ENCODE measurements around the gene INTS15.

The INTS15 gene

GRCh38 chr7:6652446-6653011 is 62.7 kb downstream of the INTS15 start:
- H3K27ac ChIP-seq (ENCODE audit: low read depth, low read length): no peak overlapping the region
- no peak overlapping the region for H2AFZ ChIP-seq (ENCODE audit: low read length, unreplicated experiment)
- no peaks in the 10 kb centered on the region for H3K27me3 ChIP-seq (ENCODE audit: insufficient read depth, low read length)
- no peaks in the 10 kb centered on the region for H3K79me2 ChIP-seq (ENCODE audit: control insufficient read depth, insufficient read depth, low read length, unreplicated experiment)
- peaks cover 35% of the 10 kb centered on the region; the same call in 1 of the 2 replicates for H3K36me3 ChIP-seq (ENCODE audit: insufficient read depth, low read length)
- no peaks in the 10 kb centered on the region for H3K4me1 ChIP-seq (ENCODE audit: control insufficient read depth, insufficient read depth, low read length, unreplicated experiment)
- no peak overlapping the region for H3K4me3 ChIP-seq (ENCODE audit: low read depth, low read length)

GRCh38 chr7:6653071-6654003 is 63.5 kb downstream of the INTS15 start:
- Histone ChIP-seq H3K27me3 (ENCODE audit: insufficient read depth, low read length) (no peaks in the 10 kb centered on the region), H3K4me3 (ENCODE audit: low read depth, low read length) (no peak overlapping the region), H3K36me3 (ENCODE audit: insufficient read depth, low read length) (peaks cover 33% of the 10 kb centered on the region; the same call in 1 of the 2 replicates), H3K4me1 (ENCODE audit: control insufficient read depth, insufficient read depth, low read length, unreplicated experiment) (no peaks in the 10 kb centered on the region), H3K27ac (ENCODE audit: low read depth, low read length) (no peak overlapping the region), H3K79me2 (ENCODE audit: control insufficient read depth, insufficient read depth, low read length, unreplicated experiment) (no peaks in the 10 kb centered on the region), H2AFZ (ENCODE audit: low read length, unreplicated experiment) (no peak overlapping the region)

GRCh38 chr7:6654113-6654841 is 64.5 kb downstream of the INTS15 start:
- Histone ChIP-seq H3K79me2 (ENCODE audit: control insufficient read depth, insufficient read depth, low read length, unreplicated experiment) (no peaks in the 10 kb centered on the region), H3K27me3 (ENCODE audit: insufficient read depth, low read length) (no peaks in the 10 kb centered on the region), H2AFZ (ENCODE audit: low read length, unreplicated experiment) (no peak overlapping the region), H3K27ac (ENCODE audit: low read depth, low read length) (no peak overlapping the region), H3K36me3 (ENCODE audit: insufficient read depth, low read length) (peaks cover 30% of the 10 kb centered on the region; the same call in 1 of the 2 replicates), H3K4me3 (ENCODE audit: low read depth, low read length) (no peak overlapping the region), H3K4me1 (ENCODE audit: control insufficient read depth, insufficient read depth, low read length, unreplicated experiment) (no peaks in the 10 kb centered on the region)

- Histone ChIP-seq H3K79me2 (ENCODE audit: control insufficient read depth, insufficient read depth, low read length, unreplicated experiment) (no peaks in the 10 kb centered on the region), H3K36me3 (ENCODE audit: insufficient read depth, low read length) (peaks cover 30% of the 10 kb centered on the region; the same call in 1 of the 2 replicates), H3K27me3 (ENCODE audit: insufficient read depth, low read length) (no peaks in the 10 kb centered on the region), H3K4me3 (ENCODE audit: low read depth, low read length) (no peak overlapping the region), H3K4me1 (ENCODE audit: control insufficient read depth, insufficient read depth, low read length, unreplicated experiment) (no peaks in the 10 kb centered on the region), H3K27ac (ENCODE audit: low read depth, low read length) (no peak overlapping the region), H2AFZ (ENCODE audit: low read length, unreplicated experiment) (no peak overlapping the region)
Measured at GRCh38 chr7:6654842-6655610, 65.2 kb downstream of the INTS15 start.

GRCh38 chr7:6655636-6656385 is 66.0 kb downstream of the INTS15 start:
- Histone ChIP-seq H2AFZ (ENCODE audit: low read length, unreplicated experiment) (no peak overlapping the region), H3K4me3 (ENCODE audit: low read depth, low read length) (no peak overlapping the region), H3K4me1 (ENCODE audit: control insufficient read depth, insufficient read depth, low read length, unreplicated experiment) (no peaks in the 10 kb centered on the region), H3K79me2 (ENCODE audit: control insufficient read depth, insufficient read depth, low read length, unreplicated experiment) (no peaks in the 10 kb centered on the region), H3K27ac (ENCODE audit: low read depth, low read length) (no peak overlapping the region), H3K27me3 (ENCODE audit: insufficient read depth, low read length) (no peaks in the 10 kb centered on the region), H3K36me3 (ENCODE audit: insufficient read depth, low read length) (peaks cover 22% of the 10 kb centered on the region; the same call in 1 of the 2 replicates)

- Histone ChIP-seq H3K36me3 (ENCODE audit: insufficient read depth, low read length) (peaks cover 21% of the 10 kb centered on the region; the same call in 1 of the 2 replicates), H3K27me3 (ENCODE audit: insufficient read depth, low read length) (no peaks in the 10 kb centered on the region), H2AFZ (ENCODE audit: low read length, unreplicated experiment) (no peak overlapping the region), H3K27ac (ENCODE audit: low read depth, low read length) (no peak overlapping the region), H3K4me3 (ENCODE audit: low read depth, low read length) (no peak overlapping the region), H3K79me2 (ENCODE audit: control insufficient read depth, insufficient read depth, low read length, unreplicated experiment) (no peaks in the 10 kb centered on the region), H3K4me1 (ENCODE audit: control insufficient read depth, insufficient read depth, low read length, unreplicated experiment) (no peaks in the 10 kb centered on the region)
Measured at GRCh38 chr7:6656413-6656812, 66.6 kb downstream of the INTS15 start.

Data from ACC112 (cell line).